ENCODE data around the gene CDH24. TPM values are rescaled to one million over a fixed set of nuclear protein-coding genes. Genes with fewer than 3 reads are reported as not detected.

Gene CDH24
- total and polyA plus RNA-seq, 2 donors from 2014 or later, result 5.1 to 5.4 TPM

DNA sequence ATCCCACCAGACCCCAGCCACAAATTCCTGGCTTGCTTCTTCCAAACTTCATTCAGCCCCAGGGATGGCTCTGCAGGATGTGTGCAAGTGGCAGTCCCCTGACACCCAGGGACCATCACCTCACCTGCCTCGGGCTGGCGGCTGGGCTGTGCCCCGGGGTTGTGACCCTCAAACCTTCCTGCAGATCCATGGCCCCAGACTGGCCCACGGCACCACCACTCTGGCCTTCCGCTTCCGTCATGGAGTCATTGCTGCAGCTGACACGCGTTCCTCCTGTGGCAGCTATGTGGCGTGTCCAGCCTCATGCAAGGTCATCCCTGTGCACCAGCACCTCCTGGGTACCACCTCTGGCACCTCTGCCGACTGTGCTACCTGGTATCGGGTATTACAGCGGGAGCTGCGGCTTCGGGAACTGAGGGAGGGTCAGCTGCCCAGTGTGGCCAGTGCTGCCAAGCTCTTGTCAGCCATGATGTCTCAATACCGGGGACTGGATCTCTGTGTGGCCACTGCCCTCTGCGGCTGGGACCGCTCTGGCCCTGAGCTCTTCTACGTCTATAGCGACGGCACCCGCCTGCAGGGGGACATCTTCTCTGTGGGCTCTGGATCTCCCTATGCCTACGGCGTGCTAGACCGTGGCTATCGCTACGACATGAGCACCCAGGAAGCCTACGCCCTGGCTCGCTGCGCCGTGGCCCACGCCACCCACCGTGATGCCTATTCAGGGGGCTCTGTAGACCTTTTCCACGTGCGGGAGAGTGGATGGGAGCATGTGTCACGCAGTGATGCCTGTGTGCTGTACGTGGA lies 15.0 kb downstream of the CDH24 start, which contains the start of gene PSMB11:
PSMB11 (plus strand) TSS at position 51 of the 804 bp plus-strand sequence; CDS start at position 65, 14 bp downstream.
- FAIRE-seq, result no peak
- Histone ChIP-seq H3K36me3 (ENCODE audit: control insufficient read depth in 2 of 3, insufficient read depth in 3 of 3, low read length in 3 of 3) (no peaks in the 10 kb centered on the region), H3K4me3 (ENCODE audit: low read length in 3 of 3) (no peak within 1 kb of the TSS), H3K4me1 (ENCODE audit: control insufficient read depth in 2 of 3, insufficient read depth in 2 of 3, low read depth in 1 of 3, low read length in 3 of 3) (peaks cover 0 to 2% (median 0%) of the 10 kb centered on the region in 3 donors), H3K9me3 (ENCODE audit: control insufficient read depth in 2 of 3, insufficient read depth in 1 of 3, low read length in 3 of 3) (no peaks in the 10 kb centered on the region), H3K9ac (ENCODE audit: low read length in 3 of 3) (no peak within 1 kb of the TSS), H3K27ac (ENCODE audit: low read depth in 2 of 2, low read length in 2 of 2) (no peak within 1 kb of the TSS), H3K27me3 (ENCODE audit: control insufficient read depth, insufficient read depth, low read length) (no peaks in the 10 kb centered on the region)
- TF ChIP-seq, protein P1, sequence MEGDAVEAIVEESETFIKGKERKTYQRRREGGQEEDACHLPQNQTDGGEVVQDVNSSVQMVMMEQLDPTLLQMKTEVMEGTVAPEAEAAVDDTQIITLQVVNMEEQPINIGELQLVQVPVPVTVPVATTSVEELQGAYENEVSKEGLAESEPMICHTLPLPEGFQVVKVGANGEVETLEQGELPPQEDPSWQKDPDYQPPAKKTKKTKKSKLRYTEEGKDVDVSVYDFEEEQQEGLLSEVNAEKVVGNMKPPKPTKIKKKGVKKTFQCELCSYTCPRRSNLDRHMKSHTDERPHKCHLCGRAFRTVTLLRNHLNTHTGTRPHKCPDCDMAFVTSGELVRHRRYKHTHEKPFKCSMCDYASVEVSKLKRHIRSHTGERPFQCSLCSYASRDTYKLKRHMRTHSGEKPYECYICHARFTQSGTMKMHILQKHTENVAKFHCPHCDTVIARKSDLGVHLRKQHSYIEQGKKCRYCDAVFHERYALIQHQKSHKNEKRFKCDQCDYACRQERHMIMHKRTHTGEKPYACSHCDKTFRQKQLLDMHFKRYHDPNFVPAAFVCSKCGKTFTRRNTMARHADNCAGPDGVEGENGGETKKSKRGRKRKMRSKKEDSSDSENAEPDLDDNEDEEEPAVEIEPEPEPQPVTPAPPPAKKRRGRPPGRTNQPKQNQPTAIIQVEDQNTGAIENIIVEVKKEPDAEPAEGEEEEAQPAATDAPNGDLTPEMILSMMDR (IDR thresholded peaks at IDR 0.05; ENCODE audit: borderline replicate concordance, extremely low read depth, insufficient read depth), result no peak
- DNase-seq, result no peak
- intact Hi-C loops (cut with DNase I), result no loop called here

DNA sequence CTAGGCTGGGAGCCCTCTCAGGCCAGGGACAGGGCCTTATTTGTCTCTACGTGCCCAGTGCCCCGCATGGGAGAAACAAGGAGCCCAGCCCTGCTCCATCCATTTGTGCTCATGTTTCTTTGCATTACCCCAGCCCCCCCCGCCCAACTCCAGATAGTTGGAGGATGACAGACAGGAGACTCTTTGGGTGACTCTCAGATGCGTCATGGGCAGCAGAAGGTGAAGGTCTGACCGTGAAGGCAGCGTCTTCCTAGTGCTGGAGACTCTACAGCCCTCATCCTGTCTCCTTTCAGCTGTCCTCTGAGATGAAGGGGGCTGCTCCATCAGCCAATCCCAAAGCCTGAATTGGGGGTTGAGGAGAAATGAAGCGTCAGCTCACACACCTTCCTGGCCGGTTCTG lies 15.6 kb downstream of the CDH24 start:
- TF ChIP-seq, protein P1 (IDR thresholded peaks at IDR 0.05; ENCODE audit: borderline replicate concordance, extremely low read depth, insufficient read depth), result no peak
- DNase-seq, result no peak

DNA sequence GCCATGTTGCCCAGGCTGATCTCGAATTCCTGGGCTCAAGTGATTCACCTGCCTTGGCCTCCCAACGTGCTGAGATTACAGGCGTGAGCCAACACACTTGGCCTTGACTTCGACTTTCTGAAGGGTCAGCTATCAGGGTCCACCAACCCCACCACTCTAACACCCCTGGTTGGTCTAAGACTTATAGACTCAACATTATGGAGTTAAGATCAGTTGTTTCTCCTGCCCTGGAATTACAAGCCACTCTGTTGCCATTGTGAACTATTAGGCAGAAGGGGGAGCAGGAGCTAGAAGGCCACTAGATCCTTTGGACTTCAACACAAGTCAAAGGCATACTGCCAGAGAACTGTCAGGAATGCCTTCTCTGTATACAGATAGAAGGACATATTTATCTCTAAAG lies 17.2 kb downstream of the CDH24 start:
- intact Hi-C loops (cut with DNase I), result no loop called here
- DNase-seq, result no peak
- H3K4me3 ChIP-seq (ENCODE audit: low read length in 3 of 3), result no peak overlapping the region
- no peak for FAIRE-seq
- H3K9me3 ChIP-seq (ENCODE audit: control insufficient read depth in 2 of 3, insufficient read depth in 1 of 3, low read length in 3 of 3), result no peaks in the 10 kb centered on the region
- no peak overlapping the region for H3K9ac ChIP-seq (ENCODE audit: low read length in 3 of 3)
- no peaks in the 10 kb centered on the region for H3K36me3 ChIP-seq (ENCODE audit: control insufficient read depth in 2 of 3, insufficient read depth in 3 of 3, low read length in 3 of 3)
- TF ChIP-seq, protein P1 (IDR thresholded peaks at IDR 0.05; ENCODE audit: borderline replicate concordance, extremely low read depth, insufficient read depth), result no peak
- no peaks in the 10 kb centered on the region for H3K27me3 ChIP-seq (ENCODE audit: control insufficient read depth, insufficient read depth, low read length)
- no peaks in the 10 kb centered on the region for H3K4me1 ChIP-seq (ENCODE audit: control insufficient read depth in 2 of 3, insufficient read depth in 2 of 3, low read depth in 1 of 3, low read length in 3 of 3)
- no peak overlapping the region for H3K27ac ChIP-seq (ENCODE audit: low read depth in 2 of 2, low read length in 2 of 2)

More for the DNA sequence above, 15.6 kb downstream of the CDH24 start:
- Histone ChIP-seq H3K27ac (ENCODE audit: low read depth in 2 of 2, low read length in 2 of 2) (no peak overlapping the region), H3K36me3 (ENCODE audit: control insufficient read depth in 2 of 3, insufficient read depth in 3 of 3, low read length in 3 of 3) (no peaks in the 10 kb centered on the region), H3K9me3 (ENCODE audit: control insufficient read depth in 2 of 3, insufficient read depth in 1 of 3, low read length in 3 of 3) (no peaks in the 10 kb centered on the region), H3K4me1 (ENCODE audit: control insufficient read depth in 2 of 3, insufficient read depth in 2 of 3, low read depth in 1 of 3, low read length in 3 of 3) (no peaks in the 10 kb centered on the region), H3K27me3 (ENCODE audit: control insufficient read depth, insufficient read depth, low read length) (no peaks in the 10 kb centered on the region), H3K9ac (ENCODE audit: low read length in 3 of 3) (no peak overlapping the region), H3K4me3 (ENCODE audit: low read length in 3 of 3) (no peak overlapping the region)
- intact Hi-C loops (cut with DNase I), result no loop called here
- FAIRE-seq, result no peak

Measured in kidney (tissue), 14 donors.